Measurements from ENCODE around the gene U2AF2.

Gene U2AF2

GRCh38 chr19:55654323-55654867, 440 bp upstream of the U2AF2 start:
- Histone ChIP-seq H3K4me3 (peak overlapping the region; percentile 95), H3K27ac (peak overlapping the region; percentile 94 to 98)
- peak; percentile 99 for DNase-seq (ENCODE audit: low spot score)
- TF ChIP-seq CTCF (IDR thresholded peaks at IDR 0.05): no peak

- TF ChIP-seq CTCF (IDR thresholded peaks at IDR 0.05): no peak
These were observed 809 bp downstream of the U2AF2 start for GRCh38 chr19:55655648-55656040.

GRCh38 chr19:55656552-55656951, 1.7 kb downstream of the U2AF2 start:
- no peak for TF ChIP-seq CTCF (IDR thresholded peaks at IDR 0.05)
- H3K4me3 ChIP-seq: peak overlapping the region; percentile 95
- H3K27ac ChIP-seq: no peak overlapping the region
- no peak for DNase-seq (ENCODE audit: low spot score)

More at GRCh38 chr19:55655648-55656040, 809 bp downstream of the U2AF2 start:
- Histone ChIP-seq H3K4me3 (peak overlapping the region; percentile 95), H3K27ac (peak overlapping the region; percentile 94 to 98)
- DNase-seq (ENCODE audit: low spot score): no peak

- no peak overlapping the region for H3K27ac ChIP-seq
- peak overlapping the region; percentile 95 for H3K4me3 ChIP-seq
- no peak for DNase-seq (ENCODE audit: low spot score)
- no peak for TF ChIP-seq CTCF (IDR thresholded peaks at IDR 0.05)
These were observed 2.3 kb downstream of the U2AF2 start for GRCh38 chr19:55656988-55657747.

- Histone ChIP-seq H3K27ac (no peak overlapping the region), H3K4me3 (no peak overlapping the region)
- TF ChIP-seq CTCF (IDR thresholded peaks at IDR 0.05): no peak
- no peak for DNase-seq (ENCODE audit: low spot score)
These were observed 4.1 kb downstream of the U2AF2 start for GRCh38 chr19:55658846-55659459.

GRCh38 chr19:55659822-55660221, 5.0 kb downstream of the U2AF2 start:
- no peak for TF ChIP-seq CTCF (IDR thresholded peaks at IDR 0.05)
- DNase-seq (ENCODE audit: low spot score): no peak
- Histone ChIP-seq H3K27ac (no peak overlapping the region), H3K4me3 (no peak overlapping the region)
